ENCODE measurements around the gene BMF. TPM values are rescaled to one million over a fixed set of nuclear protein-coding genes. Genes with fewer than 3 reads are reported as not detected.

The BMF gene
- total RNA-seq, 1 donor from 2014 or later, result 43.4 TPM

DNA sequence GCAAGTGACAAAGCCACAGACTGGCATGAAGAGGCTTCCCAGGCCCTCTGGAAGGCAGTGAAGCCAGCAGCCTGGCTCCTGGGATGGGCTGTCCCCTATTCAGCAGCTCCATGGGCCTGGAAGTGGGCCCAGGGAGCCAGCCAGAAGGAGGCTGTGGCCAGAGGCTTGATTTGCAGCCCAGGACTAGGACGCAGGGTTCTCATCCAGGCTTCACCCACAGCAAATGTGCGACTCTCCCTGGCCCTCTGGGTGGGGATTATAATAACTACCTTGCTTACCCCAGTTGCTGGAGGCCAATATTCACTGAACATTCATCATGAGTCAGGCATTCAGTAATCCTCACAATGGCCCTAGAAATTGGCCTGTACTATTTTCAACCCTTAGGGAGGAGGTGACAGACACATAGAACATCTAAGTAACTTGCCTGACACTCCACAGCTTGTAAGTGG is 45.1 kb downstream of the BMF start:
- DNase-seq (ENCODE audit: low read depth), result peak; percentile 49
- TF ChIP-seq, protein P1, sequence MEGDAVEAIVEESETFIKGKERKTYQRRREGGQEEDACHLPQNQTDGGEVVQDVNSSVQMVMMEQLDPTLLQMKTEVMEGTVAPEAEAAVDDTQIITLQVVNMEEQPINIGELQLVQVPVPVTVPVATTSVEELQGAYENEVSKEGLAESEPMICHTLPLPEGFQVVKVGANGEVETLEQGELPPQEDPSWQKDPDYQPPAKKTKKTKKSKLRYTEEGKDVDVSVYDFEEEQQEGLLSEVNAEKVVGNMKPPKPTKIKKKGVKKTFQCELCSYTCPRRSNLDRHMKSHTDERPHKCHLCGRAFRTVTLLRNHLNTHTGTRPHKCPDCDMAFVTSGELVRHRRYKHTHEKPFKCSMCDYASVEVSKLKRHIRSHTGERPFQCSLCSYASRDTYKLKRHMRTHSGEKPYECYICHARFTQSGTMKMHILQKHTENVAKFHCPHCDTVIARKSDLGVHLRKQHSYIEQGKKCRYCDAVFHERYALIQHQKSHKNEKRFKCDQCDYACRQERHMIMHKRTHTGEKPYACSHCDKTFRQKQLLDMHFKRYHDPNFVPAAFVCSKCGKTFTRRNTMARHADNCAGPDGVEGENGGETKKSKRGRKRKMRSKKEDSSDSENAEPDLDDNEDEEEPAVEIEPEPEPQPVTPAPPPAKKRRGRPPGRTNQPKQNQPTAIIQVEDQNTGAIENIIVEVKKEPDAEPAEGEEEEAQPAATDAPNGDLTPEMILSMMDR (IDR thresholded peaks at IDR 0.05; ENCODE audit: insufficient read depth, low read length, poor library complexity, severe bottlenecking), result no peak

DNA sequence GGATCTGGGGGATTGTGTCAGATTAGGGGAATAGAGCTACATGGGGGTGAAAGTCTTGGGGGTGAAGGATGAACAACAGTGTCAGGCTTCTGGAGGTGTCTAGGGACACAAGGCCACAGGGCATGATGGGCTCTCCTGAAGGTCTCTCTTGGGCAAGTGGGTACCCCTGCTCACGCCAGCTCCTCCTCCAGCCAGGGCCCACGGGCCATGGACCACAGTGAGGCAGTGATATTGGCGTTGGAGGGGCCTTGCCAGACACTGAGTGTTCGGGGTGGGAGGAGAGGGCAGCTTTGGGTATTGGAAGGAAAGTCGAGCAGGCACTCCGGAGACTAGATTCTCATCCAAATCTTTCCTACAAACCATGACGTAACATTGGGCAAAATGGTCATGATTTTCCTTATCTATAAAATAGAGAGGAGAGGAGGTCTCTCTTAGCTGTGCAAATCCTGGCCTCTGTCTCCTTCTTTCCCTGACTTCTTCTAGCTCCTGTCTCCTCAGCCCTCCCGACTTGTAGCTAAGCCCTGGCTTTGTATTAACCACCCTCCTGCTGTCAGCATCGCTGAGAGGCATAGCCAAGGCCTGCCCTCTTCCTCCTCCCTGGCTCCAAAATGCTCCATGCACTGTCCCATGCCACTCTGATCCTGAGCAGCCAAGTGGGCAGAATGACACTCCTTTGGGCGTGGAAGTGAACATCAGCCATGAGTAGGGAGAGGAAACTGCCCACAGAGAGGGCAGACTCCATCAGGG is 45.7 kb downstream of the BMF start:
- no peaks in the 10 kb centered on the region for H3K27me3 ChIP-seq (ENCODE audit: control insufficient read depth, insufficient read depth, low read length)
- no peak for DNase-seq (ENCODE audit: low read depth)
- TF ChIP-seq, protein P1 (IDR thresholded peaks at IDR 0.05; ENCODE audit: insufficient read depth, low read length, poor library complexity, severe bottlenecking), result no peak
- no peak overlapping the region for H3K4me3 ChIP-seq (ENCODE audit: low read depth, low read length)
- no peaks in the 10 kb centered on the region for H3K36me3 ChIP-seq (ENCODE audit: control insufficient read depth, insufficient read depth, low read length)

More for the DNA sequence above, 45.1 kb downstream of the BMF start:
- H3K27me3 ChIP-seq (ENCODE audit: control insufficient read depth, insufficient read depth, low read length), result no peaks in the 10 kb centered on the region
- no peaks in the 10 kb centered on the region for H3K36me3 ChIP-seq (ENCODE audit: control insufficient read depth, insufficient read depth, low read length)
- H3K4me3 ChIP-seq (ENCODE audit: low read depth, low read length), result no peak overlapping the region

DNA sequence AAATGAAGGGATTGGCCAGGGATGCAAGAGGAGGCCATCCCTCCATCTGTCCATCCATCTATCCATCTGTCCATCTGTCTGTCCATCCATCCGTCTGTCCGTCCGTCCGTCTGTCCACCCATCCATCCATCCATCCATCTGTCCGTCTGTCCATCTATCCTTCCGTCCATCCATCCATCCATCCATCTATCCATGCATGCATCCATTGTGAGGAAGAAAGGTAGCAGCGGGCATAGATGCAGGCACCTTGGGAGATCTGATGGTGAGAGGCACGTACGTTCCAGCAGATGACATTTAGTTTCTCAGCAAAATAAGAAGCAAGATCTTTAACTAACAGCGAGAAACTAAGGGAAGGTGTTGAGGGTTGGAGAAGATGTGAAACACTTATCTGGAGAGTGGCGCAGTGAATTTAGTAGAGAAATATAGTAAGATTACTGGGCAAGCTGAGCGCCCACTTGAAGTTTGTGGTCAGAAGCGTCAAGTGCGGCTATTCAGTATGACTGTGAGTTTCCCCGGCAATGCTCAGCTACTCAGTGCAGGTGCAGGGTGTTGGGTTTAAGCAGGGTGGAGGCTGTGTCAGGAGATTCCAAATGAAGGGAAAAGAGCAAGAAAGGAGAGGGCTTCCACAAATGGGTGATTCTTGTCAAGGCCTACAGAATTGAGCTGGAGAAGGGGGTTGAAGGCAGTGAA is 47.3 kb downstream of the BMF start:
- DNase-seq (ENCODE audit: low read depth), result no peak
- no peak overlapping the region for H3K4me3 ChIP-seq (ENCODE audit: low read depth, low read length)
- TF ChIP-seq, protein P1 (IDR thresholded peaks at IDR 0.05; ENCODE audit: insufficient read depth, low read length, poor library complexity, severe bottlenecking), result no peak
- H3K36me3 ChIP-seq (ENCODE audit: control insufficient read depth, insufficient read depth, low read length), result no peaks in the 10 kb centered on the region
- no peaks in the 10 kb centered on the region for H3K27me3 ChIP-seq (ENCODE audit: control insufficient read depth, insufficient read depth, low read length)

DNA sequence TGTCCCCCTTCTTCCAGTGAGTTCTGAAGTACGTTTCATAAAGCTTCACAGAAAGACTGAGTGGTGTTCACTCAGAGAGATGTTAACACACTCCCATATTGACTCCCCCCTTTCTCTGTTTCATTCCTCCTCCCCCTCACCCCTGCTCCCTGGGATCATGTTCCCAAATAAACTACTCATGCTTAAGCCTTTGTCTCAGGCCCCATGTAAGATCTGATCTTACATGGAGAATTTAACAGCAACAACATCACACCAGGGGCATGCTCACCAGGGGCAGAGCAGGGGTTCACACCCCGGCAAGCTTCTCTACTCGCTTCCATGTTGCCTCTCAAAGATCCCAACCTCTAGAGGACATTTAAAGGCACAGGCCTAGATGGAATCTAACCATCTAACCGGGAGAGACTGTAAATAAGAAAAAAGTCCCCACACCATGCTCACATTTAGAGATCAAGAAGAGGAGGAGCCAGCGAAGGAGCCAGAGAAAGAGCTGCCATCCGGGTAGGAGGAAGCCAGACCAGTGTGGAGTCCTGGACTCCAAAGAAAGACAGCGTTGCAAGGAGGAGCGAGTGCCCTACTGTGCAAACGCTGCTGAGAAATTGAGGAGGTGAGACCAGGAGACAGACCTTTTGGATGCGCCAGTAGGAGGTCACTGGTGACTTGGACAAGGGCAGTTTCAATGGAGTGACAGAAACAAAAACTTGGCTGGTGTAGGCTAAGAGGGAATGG is 48.3 kb downstream of the BMF start:
- Histone ChIP-seq H3K27me3 (ENCODE audit: control insufficient read depth, insufficient read depth, low read length) (no peaks in the 10 kb centered on the region), H3K36me3 (ENCODE audit: control insufficient read depth, insufficient read depth, low read length) (no peaks in the 10 kb centered on the region), H3K4me3 (ENCODE audit: low read depth, low read length) (no peak overlapping the region)
- DNase-seq (ENCODE audit: low read depth), result no peak
- TF ChIP-seq, protein P1 (IDR thresholded peaks at IDR 0.05; ENCODE audit: insufficient read depth, low read length, poor library complexity, severe bottlenecking), result no peak

DNA sequence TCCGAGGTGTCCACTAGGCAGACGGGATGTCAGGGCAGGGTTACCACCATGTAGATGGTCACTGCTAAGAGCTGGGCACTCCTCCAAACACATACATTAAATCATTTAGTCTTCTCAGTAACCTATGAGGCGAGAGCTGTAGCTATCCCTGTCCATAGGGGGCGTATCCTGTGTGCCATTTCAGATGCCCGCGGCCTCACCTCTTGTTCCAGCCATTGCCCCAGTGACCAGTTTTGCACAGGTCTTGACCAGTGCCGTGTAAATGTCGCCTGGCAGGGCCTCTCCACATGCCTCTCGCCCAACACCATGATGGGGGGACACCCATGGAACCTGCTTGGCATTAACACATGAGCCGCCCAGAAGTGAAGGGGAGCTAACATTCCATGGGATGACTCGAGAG is 48.9 kb downstream of the BMF start:
- Histone ChIP-seq H3K4me3 (ENCODE audit: low read depth, low read length) (no peak overlapping the region), H3K36me3 (ENCODE audit: control insufficient read depth, insufficient read depth, low read length) (no peaks in the 10 kb centered on the region), H3K27me3 (ENCODE audit: control insufficient read depth, insufficient read depth, low read length) (no peaks in the 10 kb centered on the region)
- DNase-seq (ENCODE audit: low read depth), result no peak
- TF ChIP-seq, protein P1 (IDR thresholded peaks at IDR 0.05; ENCODE audit: insufficient read depth, low read length, poor library complexity, severe bottlenecking), result no peak
